ENCODE measurements around the gene IFT57. TPM values are rescaled to one million over a fixed set of nuclear protein-coding genes. Genes with fewer than 3 reads are reported as not detected.
A peak's percentile ranks its signal among the peaks of the same experiment; 100 is the strongest.

The IFT57 gene
- polyA plus RNA-seq, 1 of the 3 experiments (the other 2 are of a cell fraction), result 81.6 TPM

DNA sequence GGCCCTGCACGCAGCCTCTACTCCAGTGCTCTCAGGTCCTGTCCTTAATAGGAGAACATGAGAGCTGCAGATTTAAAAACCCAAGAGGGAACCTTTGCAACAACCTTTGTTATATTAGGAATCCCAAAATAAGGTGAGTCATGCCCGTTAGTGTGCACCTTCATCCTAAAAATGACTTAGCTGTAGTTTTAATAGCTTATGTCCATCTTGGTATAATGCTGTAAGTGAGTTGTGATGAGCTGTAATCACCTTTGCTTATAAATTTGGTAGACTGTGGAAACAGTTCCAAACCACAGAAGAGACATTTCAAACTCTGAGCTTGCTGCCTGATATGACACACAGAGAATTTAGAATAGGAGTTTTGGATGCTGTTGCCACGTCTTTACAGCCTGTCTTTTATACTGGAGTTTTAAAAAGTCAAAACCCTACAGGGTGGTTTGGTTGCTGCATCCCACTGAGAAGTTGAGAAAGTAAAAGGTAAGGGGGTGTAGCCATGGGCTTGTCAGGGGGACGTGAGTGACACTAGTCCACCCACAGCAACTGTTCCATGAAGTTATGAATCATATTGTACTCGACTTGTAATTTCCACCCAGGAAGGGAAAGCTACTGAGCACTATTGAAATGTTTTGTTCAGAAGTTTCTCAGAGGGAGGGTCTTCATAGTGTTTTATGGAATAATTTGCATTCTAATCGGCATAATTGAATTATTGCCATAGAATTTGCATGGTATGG, 104.0 kb downstream of the IFT57 start:
- POLR2A ChIA-PET, result no interaction called here
- Histone ChIP-seq H2AFZ (ENCODE audit: low read depth) (no peak overlapping the region), H3K79me2 (ENCODE audit: insufficient read depth) (no peaks in the 10 kb centered on the region), H3F3A (replicated peaks; ENCODE audit: insufficient read depth) (no peaks in the 10 kb centered on the region), H4K20me1 (ENCODE audit: insufficient read depth) (no peaks in the 10 kb centered on the region), H3K36me3 (replicated peaks in 1 of 2; ENCODE audit: control insufficient read depth in 1 of 2, insufficient read depth in 2 of 2, low read length in 1 of 2) (no peaks in the 10 kb centered on the region), H3K27me3 (ENCODE audit: insufficient read depth) (no peaks in the 10 kb centered on the region), H3K4me3 (ENCODE audit: low read depth in 2 of 2, low read length in 1 of 2) (no peak overlapping the region), H3K4me1 (ENCODE audit: control insufficient read depth in 1 of 2, insufficient read depth in 2 of 2, low read depth in 1 of 2, low read length in 1 of 2) (no peaks in the 10 kb centered on the region; a peak in 2 of 4 replicates), H3K9me3 (no peaks in the 10 kb centered on the region), H3K9ac (no peak overlapping the region), H3K4me2 (no peak overlapping the region), H3K9me2 (no peaks in the 10 kb centered on the region; the same call in 1 of the 2 replicates), H3K27ac (ENCODE audit: low read depth in 2 of 2, low read length in 1 of 2) (no peak overlapping the region)
- CTCF ChIA-PET, result interaction anchor here (0.9 to 1.4 kb wide), 3 partner anchors 18 to 35 kb away, joined by 3 read pairs; no protein-coding TSS in a partner anchor
- TF ChIP-seq EZH2phosphoT487 (IDR thresholded peaks at IDR 0.05; ENCODE audit: borderline replicate concordance, low read depth), result no peak
- no peak for TF ChIP-seq FOXJ3 (CRISPR knock-in tag; IDR thresholded peaks at IDR 0.05)
- no peak for TF ChIP-seq TAF1 (IDR thresholded peaks at IDR 0.05; ENCODE audit: borderline replicate concordance, low read depth, low read length)
- no peak for TF ChIP-seq CHD2 (IDR thresholded peaks at IDR 0.05; ENCODE audit: low read length, partially characterized antibody)
- WGBS (ENCODE audit: low lambda C conversion rate), result 77% methylated on average over 6 of the region's 6 CpGs
- DNase-seq, result no peak

DNA sequence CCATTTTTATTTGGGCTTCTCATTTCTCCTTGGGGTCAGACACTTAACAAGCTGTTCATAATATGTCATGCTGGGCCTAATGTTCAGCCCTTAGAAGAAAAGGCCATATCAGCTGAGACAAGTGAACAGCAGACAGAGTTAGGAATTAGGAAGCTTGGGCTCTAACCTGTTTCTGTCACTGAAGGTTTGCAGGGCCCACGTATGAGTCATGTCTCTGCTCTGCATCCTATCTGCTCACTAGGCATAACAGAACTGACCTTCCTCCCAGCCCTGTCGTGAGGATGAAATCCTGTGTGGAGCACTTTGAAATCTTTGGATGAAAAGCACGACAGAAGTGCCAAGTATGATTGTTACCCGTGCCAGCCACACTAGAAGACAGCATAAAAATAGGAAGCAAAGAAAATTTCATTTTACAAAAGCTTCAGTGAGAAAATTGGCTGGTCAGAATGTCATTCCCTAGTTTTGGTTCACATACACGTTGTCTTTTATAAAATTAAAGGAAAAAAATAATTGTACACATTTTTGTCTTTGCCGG, 104.9 kb downstream of the IFT57 start:
- Histone ChIP-seq H3K4me2 (no peak overlapping the region), H2AFZ (ENCODE audit: low read depth) (0 out of 2 replicates have a peak overlapping the region, but pooled peaks have one; percentile 9), H3K79me2 (ENCODE audit: insufficient read depth) (no peaks in the 10 kb centered on the region), H3K36me3 (replicated peaks in 1 of 2; ENCODE audit: control insufficient read depth in 1 of 2, insufficient read depth in 2 of 2, low read length in 1 of 2) (no peaks in the 10 kb centered on the region), H3K9ac (no peak overlapping the region), H3K4me3 (ENCODE audit: low read depth in 2 of 2, low read length in 1 of 2) (no peak overlapping the region), H3K27ac (ENCODE audit: low read depth in 2 of 2, low read length in 1 of 2) (no peak overlapping the region), H3K27me3 (ENCODE audit: insufficient read depth) (no peaks in the 10 kb centered on the region), H3K9me2 (no peaks in the 10 kb centered on the region; the same call in 1 of the 2 replicates), H3K4me1 (ENCODE audit: control insufficient read depth in 1 of 2, insufficient read depth in 2 of 2, low read depth in 1 of 2, low read length in 1 of 2) (no peaks in the 10 kb centered on the region; a peak in 2 of 4 replicates), H3K9me3 (no peaks in the 10 kb centered on the region), H3F3A (replicated peaks; ENCODE audit: insufficient read depth) (no peaks in the 10 kb centered on the region), H4K20me1 (ENCODE audit: insufficient read depth) (no peaks in the 10 kb centered on the region)
- POLR2A ChIA-PET, result no interaction called here
- DNase-seq, result no peak
- WGBS (ENCODE audit: low lambda C conversion rate), result 45% methylated on average over 6 of the region's 6 CpGs
- CTCF ChIA-PET, result interaction anchor here (1.1 to 1.4 kb wide), 2 partner anchors 17 to 36 kb away, joined by 3 read pairs; no protein-coding TSS in a partner anchor
- TF ChIP-seq FOXJ3 (CRISPR knock-in tag; IDR thresholded peaks at IDR 0.05) (no peak), TEAD4 (IDR thresholded peaks at IDR 0.05; ENCODE audit: borderline replicate concordance, insufficient read depth) (no peak), POLR2AphosphoS5 (IDR thresholded peaks at IDR 0.05; ENCODE audit: low read depth, low read length) (no peak), CHD2 (IDR thresholded peaks at IDR 0.05; ENCODE audit: low read length, partially characterized antibody) (no peak), USF2 (IDR thresholded peaks at IDR 0.05; ENCODE audit: borderline replicate concordance, low read depth, low read length) (no peak), GABPA (IDR thresholded peaks at IDR 0.05; ENCODE audit: low read depth) (no peak), NFIC (IDR thresholded peaks at IDR 0.05; ENCODE audit: borderline replicate concordance) (no peak), JUND (IDR thresholded peaks at IDR 0.05) (peak; percentile 57), GATA2 (CRISPR knock-in tag; IDR thresholded peaks at IDR 0.05) (no peak), TAF1 (IDR thresholded peaks at IDR 0.05; ENCODE audit: borderline replicate concordance, low read depth, low read length) (no peak), SMC3 (IDR thresholded peaks at IDR 0.05; ENCODE audit: low read depth, low read length) (0 out of 2 replicates have a peak, but pooled peaks have one; percentile 4), EZH2phosphoT487 (IDR thresholded peaks at IDR 0.05; ENCODE audit: borderline replicate concordance, low read depth) (no peak), MAX (IDR thresholded peaks at IDR 0.05; ENCODE audit: low read depth) (no peak), RCOR1 (IDR thresholded peaks at IDR 0.05; ENCODE audit: low read length) (no peak), MXI1 (IDR thresholded peaks at IDR 0.05; ENCODE audit: low read depth, low read length) (no peak), NRF1 (IDR thresholded peaks at IDR 0.05; ENCODE audit: low read depth, low read length) (no peak), RXRA (IDR thresholded peaks at IDR 0.05; ENCODE audit: borderline replicate concordance, low read depth) (no peak), FOSL2 (IDR thresholded peaks at IDR 0.05; ENCODE audit: borderline replicate concordance, low read depth) (peak; percentile 72)
- TF ChIP-seq, protein P1, sequence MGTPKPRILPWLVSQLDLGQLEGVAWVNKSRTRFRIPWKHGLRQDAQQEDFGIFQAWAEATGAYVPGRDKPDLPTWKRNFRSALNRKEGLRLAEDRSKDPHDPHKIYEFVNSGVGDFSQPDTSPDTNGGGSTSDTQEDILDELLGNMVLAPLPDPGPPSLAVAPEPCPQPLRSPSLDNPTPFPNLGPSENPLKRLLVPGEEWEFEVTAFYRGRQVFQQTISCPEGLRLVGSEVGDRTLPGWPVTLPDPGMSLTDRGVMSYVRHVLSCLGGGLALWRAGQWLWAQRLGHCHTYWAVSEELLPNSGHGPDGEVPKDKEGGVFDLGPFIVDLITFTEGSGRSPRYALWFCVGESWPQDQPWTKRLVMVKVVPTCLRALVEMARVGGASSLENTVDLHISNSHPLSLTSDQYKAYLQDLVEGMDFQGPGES (IDR thresholded peaks at IDR 0.05; ENCODE audit: low read depth, low read length), result no peak
- TF ChIP-seq, protein P2, sequence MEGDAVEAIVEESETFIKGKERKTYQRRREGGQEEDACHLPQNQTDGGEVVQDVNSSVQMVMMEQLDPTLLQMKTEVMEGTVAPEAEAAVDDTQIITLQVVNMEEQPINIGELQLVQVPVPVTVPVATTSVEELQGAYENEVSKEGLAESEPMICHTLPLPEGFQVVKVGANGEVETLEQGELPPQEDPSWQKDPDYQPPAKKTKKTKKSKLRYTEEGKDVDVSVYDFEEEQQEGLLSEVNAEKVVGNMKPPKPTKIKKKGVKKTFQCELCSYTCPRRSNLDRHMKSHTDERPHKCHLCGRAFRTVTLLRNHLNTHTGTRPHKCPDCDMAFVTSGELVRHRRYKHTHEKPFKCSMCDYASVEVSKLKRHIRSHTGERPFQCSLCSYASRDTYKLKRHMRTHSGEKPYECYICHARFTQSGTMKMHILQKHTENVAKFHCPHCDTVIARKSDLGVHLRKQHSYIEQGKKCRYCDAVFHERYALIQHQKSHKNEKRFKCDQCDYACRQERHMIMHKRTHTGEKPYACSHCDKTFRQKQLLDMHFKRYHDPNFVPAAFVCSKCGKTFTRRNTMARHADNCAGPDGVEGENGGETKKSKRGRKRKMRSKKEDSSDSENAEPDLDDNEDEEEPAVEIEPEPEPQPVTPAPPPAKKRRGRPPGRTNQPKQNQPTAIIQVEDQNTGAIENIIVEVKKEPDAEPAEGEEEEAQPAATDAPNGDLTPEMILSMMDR (IDR thresholded peaks at IDR 0.05), result no peak
- TF ChIP-seq, protein P3, sequence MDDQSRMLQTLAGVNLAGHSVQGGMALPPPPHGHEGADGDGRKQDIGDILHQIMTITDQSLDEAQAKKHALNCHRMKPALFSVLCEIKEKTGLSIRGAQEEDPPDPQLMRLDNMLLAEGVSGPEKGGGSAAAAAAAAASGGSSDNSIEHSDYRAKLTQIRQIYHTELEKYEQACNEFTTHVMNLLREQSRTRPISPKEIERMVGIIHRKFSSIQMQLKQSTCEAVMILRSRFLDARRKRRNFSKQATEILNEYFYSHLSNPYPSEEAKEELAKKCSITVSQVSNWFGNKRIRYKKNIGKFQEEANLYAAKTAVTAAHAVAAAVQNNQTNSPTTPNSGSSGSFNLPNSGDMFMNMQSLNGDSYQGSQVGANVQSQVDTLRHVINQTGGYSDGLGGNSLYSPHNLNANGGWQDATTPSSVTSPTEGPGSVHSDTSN (IDR thresholded peaks at IDR 0.05), result peak; percentile 60

All from SK-N-SH (cell line).